HG02610 (cell line): ENCODE measurements around the gene CDH18.

Experiments
- ATAC-seq: cut with Tn5 transposase; IDR thresholded peaks from one replicate; pipeline ENCODE4 v1.9.1; 2021; ENCODE audit warnings: mild to moderate bottlenecking, moderate library complexity; ENCODE audit not compliant: unreplicated experiment

The CDH18 gene

DNA sequence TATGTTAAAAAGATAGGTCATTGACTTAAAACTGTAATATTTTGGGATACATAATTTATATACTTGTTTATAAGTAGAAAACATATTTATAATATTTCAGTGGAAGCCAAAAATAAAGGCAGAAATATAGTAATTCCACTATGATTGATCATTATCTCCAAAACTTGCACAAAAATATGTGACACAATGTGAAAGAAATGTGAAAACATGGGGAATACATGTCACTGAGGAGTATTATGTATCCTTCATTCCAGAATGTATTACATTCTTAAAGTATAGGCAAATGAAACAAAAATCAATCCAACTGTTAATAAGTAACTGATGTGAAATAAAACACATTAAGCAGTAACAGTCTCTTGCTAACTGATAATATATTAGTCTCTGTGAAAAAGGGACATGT is 236.7 kb downstream of the CDH18 start:
- ATAC-seq, result no peak

DNA sequence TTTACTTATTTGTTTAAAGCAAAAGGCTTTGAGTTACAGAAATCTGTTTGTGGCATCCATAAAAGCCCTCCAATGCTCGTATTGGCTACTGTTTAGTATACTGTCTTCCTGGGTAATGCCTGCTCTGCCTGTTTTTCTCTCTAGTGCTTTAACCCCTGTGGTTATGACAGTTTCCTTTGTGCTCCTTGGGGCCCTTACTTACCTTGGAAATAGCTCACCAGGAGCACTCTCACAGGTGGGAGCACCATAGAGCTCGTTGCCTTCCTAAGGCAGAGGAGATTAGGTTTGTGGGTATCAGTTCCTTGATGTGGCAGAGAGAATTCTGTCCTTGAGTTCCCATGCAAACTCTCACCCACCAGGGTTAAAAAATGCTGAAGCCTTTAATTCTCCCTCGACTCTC is 242.8 kb downstream of the CDH18 start:
- ATAC-seq, result no peak

DNA sequence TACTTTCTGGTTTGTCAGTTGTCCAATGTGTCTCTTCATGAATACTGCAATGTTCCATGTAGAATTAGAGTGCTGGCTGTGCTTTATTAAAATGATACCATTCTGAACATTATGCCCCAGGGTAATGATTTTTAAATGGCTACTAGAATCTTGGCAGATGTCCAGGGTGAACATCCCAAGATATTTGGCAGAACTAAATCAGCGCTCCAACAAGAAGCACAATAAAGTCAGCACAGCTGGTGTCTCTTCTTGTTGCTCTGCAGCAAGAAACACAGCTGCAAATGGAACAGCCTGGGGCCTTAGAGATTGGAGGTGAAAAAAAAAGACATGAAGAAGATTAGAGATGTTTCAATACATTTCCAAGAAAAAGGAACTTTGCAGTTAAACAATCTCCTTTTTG is 248.3 kb downstream of the CDH18 start:
- ATAC-seq, result no peak

DNA sequence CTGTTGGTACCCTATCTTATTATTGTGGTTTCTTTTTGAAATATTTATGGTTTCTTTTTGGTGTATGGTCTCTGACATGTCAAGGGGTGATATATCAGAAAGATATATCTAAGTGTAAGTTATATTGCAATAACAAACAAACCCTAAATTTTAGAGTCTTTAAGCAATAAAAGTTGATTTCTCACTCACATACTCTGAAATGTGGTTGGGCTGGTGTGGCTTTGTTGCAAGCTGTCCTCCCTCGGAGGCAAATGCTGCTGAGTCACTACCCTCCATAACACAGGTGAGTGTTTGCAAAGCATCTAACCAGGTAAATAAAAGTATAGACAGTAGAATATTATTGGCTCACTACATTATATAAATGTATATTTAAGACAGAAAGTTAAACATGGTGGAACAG is 253.2 kb downstream of the CDH18 start:
- ATAC-seq, result no peak

DNA sequence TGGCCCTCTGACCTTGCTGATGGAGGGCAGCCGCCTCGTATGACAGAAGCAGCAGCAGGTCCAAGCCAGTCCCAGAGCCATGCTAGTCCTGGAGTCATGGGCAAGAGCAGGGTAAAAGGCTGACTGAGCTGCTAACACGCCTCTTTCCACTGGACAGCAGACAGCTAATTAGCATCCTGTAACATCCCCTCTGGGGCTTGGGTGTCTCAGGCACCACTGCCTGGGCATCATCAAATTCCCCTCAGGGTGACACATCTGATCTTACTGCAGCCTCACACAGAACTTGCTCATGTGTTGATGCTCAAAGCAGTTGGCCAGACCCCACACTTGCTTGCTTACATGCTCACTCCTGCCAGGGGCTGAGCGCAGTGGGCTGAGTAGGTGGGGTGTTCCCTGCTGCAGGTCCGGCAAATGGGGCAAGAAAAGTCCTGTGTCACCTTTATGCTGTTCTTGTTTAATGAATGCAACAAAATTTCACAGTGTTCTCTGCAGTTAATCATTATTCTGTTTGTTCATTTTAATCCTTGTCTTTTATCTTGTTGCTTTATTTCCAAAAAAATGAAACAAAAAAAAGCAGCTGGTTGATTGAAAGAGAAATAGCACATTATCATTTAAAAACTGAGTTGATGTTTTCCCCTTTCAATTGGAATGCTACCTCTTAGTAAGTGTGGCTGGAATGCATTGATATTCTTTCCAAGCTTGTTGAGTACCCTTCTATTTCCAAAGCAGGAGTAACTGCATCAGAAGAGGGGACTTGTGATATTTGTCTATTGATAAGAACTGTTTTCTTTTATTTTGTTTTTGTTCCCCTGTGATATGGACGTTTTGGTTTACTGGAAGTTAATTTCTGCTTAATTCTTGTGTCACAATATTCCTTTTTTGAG is 254.1 kb downstream of the CDH18 start:
- no peak for ATAC-seq

DNA sequence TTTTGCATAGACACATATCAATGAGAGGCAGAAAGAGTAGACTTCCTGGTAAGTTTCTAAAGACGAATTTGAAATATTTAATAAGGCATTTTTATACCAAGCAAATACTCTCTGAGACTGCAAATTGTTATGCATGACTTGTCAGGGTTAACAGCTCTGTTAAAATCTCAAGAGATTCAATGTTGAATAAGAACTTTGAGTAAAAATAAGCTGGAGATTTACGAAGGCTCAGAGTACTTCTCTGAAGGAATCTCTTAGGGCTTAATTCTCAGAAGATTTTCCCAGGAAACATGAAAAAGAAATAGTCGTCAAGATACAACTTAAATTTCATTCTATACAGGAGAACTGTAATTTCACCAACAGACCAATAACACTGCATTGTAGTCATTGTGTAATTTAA is 259.4 kb downstream of the CDH18 start:
- no peak for ATAC-seq

DNA sequence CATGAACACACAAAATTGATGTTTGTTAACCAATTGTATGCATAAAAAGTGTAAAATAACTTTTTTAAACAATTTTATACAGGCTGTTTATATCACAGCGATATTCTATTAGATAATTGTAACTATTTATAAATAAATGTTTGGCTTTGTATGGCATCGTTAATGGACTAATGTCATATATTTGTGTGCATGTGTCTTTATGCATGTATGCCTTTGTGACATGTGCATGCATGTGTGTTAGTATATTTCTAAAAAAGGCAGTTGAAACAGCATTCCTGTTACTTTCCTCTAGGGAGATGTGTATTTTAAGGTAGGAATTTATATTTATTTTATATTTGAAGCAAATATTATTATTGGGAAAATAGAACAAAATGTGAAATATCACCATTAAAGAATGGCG is 268.9 kb downstream of the CDH18 start:
- ATAC-seq, result no peak

DNA sequence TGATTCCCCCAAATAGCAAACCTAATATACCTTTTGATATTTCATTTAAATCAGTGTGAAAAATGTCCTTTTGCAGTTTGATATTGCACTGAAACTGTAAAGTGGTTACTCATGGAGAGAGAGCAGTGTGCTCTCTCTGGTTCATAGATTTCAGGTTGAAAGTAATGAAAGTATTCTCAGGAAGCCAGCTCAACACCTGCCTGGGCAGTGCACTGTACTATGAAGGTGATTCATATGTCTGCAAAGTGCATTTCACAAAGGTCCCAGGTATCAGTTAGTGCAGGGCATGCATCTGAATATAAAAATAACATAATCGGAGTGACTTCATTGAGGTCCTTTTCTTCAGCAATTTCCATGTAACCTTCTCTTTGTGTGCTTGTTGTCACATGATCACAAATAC is 274.3 kb downstream of the CDH18 start:
- ATAC-seq, result no peak

DNA sequence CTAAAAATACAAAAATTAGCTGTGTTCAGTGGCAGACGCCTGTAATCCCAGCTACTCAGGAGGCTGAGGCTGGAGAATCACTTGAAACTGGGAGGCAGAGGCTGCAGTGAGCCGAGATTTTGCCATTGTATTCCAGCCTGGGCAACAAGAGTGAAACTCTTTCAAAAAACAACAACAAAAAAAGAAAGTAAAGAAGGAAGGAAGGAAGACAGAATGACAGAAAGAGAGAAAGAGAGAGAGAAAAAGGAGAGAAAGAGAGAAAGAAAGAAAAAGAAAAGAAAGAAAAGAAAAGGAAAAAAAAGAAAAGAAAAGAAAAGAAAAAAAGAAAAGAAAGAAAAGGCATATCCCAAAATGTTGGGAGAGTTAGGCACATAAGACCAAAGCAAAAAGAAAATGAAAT is 278.6 kb downstream of the CDH18 start:
- no peak for ATAC-seq

DNA sequence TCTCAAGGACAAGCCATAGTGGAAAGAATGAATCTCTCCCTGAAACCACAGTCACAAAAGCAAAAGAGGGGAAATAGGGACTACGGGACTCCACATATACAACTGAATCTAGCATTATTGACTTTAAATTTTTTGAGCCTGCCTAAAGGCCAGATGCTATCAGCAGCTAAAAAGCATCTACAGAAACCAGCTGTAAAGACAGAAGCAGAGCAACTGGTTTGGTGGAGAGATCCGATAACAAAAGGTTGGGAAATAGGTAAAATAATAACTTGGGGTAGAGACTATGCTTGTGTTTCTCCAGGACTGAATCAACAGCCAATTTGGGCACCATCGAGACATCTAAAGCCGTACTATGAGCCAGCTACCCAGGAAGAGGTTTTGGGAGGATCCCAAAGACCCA is 281.2 kb downstream of the CDH18 start:
- no peak for ATAC-seq

DNA sequence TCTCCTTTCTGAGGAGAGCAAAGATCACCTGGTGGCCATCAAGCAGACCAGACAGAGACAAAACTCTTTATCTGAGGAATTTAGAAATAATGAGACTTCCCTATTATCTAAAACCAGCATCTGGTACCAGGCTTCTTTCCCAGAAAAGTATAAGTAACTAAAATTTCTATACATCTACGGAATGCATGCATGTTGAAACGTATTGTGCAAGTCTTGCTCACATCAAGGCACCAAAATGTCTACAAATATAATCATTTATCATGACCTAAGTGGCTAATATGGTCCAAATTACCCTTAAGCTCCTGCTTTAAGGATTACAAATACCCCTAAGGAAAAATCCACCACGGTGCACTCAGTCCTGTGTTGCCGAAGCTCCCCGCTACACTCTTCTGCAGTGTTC is 286.3 kb downstream of the CDH18 start:
- no peak for ATAC-seq

DNA sequence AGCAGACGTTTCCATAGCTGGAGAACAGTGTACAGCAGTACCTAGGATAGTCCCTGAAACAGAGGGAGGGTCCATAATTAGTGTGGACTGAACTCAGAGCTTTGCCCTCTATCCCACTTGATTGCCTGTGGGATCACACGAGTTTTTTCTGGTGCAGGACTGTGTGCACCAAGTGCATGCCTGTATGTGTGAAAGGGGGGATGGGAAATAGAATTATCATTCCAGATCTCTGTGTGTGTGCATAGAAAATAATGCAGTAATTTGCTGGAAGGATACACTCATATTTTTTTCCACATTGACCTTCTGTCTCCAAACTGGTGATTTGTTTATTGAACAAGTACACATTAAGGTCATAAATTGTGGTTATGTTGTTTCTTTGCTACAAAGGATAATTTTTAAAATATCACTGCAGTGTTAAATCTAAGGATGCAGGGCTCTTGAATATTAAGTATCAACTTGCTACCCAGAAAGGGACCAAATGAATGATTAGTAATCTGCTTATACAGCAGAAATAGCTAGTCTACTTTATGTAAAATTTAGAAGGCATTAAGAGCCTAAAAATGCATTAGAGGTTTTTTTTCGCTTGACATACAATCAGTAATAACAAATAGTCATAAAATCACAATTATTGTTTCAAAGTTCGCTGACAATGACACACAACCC is 292.9 kb downstream of the CDH18 start:
- no peak for ATAC-seq

DNA sequence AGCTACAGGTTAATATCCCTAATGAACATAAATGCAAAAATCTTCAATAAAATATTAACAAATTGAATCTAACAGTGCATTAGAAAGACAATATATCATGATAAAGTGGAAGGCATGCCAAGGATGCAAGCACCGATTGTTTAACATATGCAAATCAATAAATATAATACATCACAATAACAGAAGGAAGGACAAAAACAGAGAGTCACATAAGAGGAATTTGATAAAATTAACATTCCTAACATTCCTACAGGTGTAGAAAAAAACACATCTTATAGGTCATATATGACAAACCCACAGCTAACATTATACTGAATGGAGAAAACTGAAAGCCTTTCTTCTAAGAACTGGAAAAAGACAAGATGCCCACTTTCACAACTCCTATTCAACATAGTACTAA is 297.0 kb downstream of the CDH18 start:
- ATAC-seq, result no peak

DNA sequence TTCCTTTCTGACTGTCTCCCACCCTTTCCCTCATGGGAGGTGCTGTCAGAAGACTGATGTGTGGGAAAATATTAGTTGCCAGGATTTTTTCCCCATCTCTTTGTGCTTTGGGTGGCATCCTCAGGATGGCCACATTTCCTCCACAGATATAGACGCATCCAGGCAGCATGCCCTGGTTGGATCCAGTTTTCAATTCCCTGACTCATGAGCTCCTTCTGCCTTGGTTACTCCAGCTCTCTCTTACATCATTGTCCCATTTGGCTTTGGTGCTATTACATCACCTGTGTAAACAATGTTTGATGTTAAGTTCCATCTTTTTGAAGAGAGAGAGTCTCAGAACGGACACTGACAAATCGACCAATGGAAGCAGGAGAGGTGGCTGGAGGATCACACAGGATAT is 302.5 kb downstream of the CDH18 start:
- no peak for ATAC-seq

DNA sequence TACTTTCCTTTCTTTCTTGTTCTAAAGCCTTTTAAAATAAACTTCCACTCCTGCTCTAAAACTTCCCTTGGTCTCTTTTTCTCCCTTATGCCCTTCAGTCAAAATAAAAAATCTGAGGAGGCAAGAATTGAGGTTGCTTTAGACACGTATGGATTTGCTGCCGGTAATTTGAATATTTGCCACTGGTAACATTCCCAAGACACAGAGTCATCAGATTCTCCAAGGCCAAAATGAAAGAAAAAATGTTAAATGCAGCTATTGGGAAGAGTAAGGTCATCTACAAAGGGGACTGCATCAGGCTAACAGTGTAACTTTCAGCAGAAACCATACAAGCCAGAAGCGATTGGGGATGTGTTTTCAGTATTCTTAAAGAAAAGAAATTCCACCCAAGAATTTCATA is 311.1 kb downstream of the CDH18 start:
- ATAC-seq, result no peak

DNA sequence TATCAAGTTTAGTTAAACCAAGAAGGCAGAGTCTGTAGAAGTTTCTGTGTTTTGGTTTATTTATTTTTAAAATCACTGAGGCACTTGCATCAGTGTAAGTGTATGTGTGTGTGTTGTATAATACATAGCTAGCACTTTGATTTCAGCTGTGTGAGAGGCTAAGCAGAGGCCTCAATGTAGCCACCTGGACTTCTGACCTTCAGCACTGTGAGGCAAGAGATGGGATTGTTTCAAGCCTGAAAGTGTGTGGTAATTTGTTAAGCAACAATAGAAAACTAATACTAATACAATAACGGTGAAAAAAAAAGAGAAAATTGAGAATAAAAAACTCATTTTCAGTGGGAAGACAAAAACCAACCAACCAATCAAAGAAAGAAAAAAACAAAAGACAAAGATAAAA is 327.3 kb downstream of the CDH18 start:
- no peak for ATAC-seq

DNA sequence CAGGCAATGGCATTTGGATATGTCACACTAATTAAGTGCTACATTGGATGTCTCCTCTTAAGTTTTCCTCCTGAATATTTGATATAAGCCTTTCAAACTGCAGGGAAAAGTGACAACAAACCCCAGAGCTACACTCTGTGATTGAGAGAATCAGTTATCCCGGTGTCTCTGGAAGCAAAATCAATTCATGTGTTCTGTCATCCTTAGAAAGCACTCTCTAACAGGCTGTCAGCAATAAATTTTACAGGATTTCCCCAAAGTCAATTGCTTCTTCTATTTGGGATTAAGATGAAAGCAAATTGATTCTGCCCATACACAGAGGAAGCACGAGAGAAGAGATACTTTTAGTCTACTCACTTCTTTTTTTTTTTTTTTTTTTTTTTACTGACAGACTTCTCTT is 332.4 kb downstream of the CDH18 start:
- no peak for ATAC-seq

DNA sequence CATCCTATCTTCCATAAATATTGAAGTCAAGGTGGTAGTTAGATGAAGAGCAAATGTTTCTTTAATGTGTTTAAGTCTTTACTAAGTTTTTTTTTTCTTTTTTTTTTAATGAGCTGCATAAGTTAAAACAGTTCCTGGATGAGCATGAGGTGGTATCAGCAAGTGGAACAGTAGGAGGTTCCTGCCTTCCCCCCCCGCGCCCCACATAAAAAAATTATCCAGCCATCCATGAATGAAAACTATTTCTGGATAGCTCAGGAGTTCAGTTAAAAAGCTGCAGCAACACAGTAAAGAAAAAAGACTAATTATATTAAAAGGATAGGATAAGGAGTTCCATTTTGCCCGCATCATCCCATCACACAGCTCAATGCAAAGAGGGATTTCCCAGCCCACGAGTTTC is 349.5 kb downstream of the CDH18 start:
- ATAC-seq, result no peak

DNA sequence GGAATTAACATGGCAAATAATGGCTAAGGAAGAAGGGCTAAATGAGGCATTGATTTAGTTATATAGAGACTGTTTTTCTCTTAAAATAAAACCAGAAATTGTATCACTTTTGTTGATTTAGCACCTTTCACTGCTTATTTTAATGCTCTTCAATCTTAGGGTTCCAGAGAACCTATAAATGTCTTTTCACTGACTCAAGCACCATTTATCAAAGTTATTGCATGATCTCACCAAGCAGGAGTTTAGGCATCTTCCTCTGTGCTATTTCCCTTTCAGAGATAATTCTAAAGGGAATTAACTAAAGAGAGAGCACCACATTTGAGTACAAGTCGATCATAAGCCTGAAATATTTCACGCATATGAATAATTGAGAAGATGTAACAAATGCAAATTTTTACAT is 357.1 kb downstream of the CDH18 start:
- ATAC-seq, result no peak

DNA sequence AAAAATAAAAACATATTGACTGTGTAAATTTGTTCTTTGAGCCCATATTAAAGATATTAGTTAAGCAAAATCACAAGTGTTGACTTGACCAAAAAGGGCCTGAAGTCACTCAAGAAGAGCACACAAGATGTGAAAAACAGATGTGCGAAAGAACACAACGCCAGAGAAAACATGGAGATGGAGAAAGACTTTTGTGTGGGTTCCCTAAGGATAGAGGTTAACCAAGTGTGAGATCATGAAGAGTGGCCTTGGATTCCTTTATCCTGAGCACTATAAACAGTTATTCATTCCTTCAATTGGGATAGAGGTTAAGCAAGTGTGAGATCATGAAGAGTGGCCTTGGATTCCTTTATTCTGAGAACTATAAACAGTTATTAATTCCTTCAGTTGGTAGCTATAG is 361.8 kb downstream of the CDH18 start:
- ATAC-seq, result no peak

DNA sequence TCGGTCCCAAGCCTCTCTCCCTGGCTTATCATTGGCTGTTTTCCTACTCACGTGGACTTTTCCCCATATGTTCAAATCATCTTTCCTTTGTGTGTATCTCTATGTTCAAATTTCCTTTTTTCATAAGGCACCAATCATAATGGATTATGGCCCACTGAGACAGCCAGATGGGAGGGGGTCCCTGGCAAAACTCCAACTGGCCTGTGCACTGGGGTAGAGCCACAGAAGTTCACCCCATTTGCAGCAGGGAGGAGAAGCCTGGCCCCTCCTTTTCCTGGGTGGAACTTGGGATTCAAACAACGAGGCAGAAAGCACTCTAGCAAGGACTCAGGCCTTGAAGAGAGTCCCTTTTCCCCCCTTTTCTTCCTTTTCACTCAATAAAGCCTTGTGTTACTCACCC is 362.4 kb downstream of the CDH18 start:
- no peak for ATAC-seq

DNA sequence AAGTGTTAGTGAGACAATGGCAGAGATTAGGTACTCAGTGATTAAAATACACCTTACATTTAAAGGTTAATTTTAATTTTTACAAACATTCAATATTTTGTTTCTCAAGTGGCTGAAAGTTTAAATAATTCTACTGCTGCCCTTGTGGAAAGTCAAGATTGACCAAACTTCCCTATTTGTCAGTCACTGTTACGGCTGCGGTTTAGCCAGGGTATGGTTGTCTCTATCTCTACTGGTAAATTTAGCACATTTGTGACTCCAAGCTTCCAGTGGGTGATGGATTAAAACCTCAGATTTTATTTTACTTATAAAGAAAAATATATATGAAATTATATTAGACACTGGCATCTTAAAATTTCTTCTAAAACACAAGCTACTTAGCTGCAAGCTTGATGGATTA is 368.4 kb downstream of the CDH18 start:
- ATAC-seq, result no peak
